Thyroid gland (tissue), 4 donors: ENCODE data around the gene RPAIN. TPM values are rescaled to one million over a fixed set of nuclear protein-coding genes. Genes with fewer than 3 reads are reported as not detected.
"Not testable (repeated sequence)": the region's sequence is repeated elsewhere in the genome, so short reads cannot be mapped to it uniquely, and the experiment has no call there.

Experiments
- DNase-seq, 2 donors: peaks; one replicate each; pipeline ENCODE4 v3.0.0-alpha.2; 2019
- H3K27ac ChIP-seq, 3 donors: fragments of 200-600 bp; sonication (generic); 1 replicate in 2 of 3; 2 replicates in 1 of 3; pipeline ENCODE4 v1.5.1; 2016 to 2019; ENCODE audit warnings: mild to moderate bottlenecking in 1 of 3, moderate library complexity in 1 of 3
- H3K27me3 ChIP-seq: fragments of 200-600 bp; sonication (generic); one replicate; pipeline ENCODE4 v1.5.1; 2019
- H3K36me3 ChIP-seq, 2 donors: fragments of 200-600 bp; sonication (generic); one replicate each; pipeline ENCODE4 v1.5.1; 2016 to 2019
- H3K4me1 ChIP-seq, 2 donors: fragments of 200-600 bp; sonication (generic); one replicate each; pipeline ENCODE4 v1.5.1; 2017 to 2019
- H3K4me3 ChIP-seq, 3 donors: fragments of 200-600 bp; sonication (generic); replicated peaks in 1 of 3; 1 replicate in 2 of 3; 2 replicates in 1 of 3; pipeline ENCODE4 v1.5.1; 2016; ENCODE audit warnings: mild to moderate bottlenecking in 1 of 3
- H3K9me3 ChIP-seq: fragments of 200-600 bp; sonication (generic); one replicate; pipeline ENCODE4 v1.5.1; 2017
- CTCF ChIP-seq, 6 experiments: fragments of 200-600 bp in 3 of 6; fragments of 450-650 bp in 3 of 6; sonication (generic) in 3 of 6; IDR thresholded peaks; one replicate each; pipeline ENCODE4 v1.5.1; 2016 to 2019; ENCODE audit warnings: antibody characterized with exemption in 6 of 6, mild to moderate bottlenecking in 2 of 6, inconsistent platforms in 1 of 6, moderate library complexity in 1 of 6
- POLR2A ChIP-seq, 2 donors: fragments of 450-650 bp; IDR thresholded peaks; one replicate each; pipeline ENCODE4 v1.6.1; 2017; ENCODE audit warnings: antibody characterized with exemption in 2 of 2, mild to moderate bottlenecking in 2 of 2, moderate library complexity in 1 of 2
- WGBS, 2 donors: methylation state at CpG; one replicate each; pipeline ENCODE4 v1.1.5; 2017; 5-methylcytosine and 5-hydroxymethylcytosine counted together
- intact Hi-C: fragments of 100-400 bp; cut with DNase I; formaldehyde crosslinking; loops from one replicate; pipeline ENCODE4 v1.15.1; 2023
- total RNA-seq, 4 donors: library from RNA; depleted of rRNA; stranded (reverse); fragments of >200 nt; gene quantifications; one replicate each; pipeline ENCODE4 v1.2.3, GENCODE V29; 2016

The RPAIN gene
- total RNA-seq, 4 donors from 2014 or later = 33.9 to 67.1 (median 49.4) TPM

DNA sequence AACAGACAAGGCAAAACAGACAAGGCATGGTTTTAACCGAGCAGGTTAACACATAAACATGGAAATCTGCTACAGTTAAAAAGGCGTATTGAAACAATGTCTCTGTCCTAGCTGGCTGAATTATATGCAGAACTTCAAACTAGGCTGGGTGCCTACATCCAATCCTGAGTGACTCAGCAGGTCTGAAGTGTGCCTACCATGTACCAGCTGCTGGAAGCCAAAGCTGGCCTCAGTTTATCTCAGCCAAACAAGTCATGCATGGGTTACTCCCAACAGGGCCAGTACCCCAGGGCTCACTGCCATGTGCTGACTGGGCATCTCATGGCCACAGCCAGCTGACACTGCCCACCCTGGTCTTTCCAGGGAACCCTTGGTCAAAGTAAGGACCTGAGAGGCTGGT is 15.0 kb downstream of the RPAIN start:
- peaks cover 10% of the 10 kb centered on the region in 2 donors for H3K4me1 ChIP-seq
- no peaks in the 10 kb centered on the region for H3K9me3 ChIP-seq
- DNase-seq = peak in 1 of 2 donors; percentile 1
- TF ChIP-seq CTCF (IDR thresholded peaks at IDR 0.05) (no peak), POLR2A (IDR thresholded peaks at IDR 0.05) (no peak)
- no peaks in the 10 kb centered on the region for H3K27me3 ChIP-seq
- intact Hi-C loops = loop anchor here (10.0 kb wide), 1 partner anchor 150 kb away; the partner anchor contains the start of gene RABEP1
- H3K4me3 ChIP-seq = no peak overlapping the region
- peaks cover 40 to 45% of the 10 kb centered on the region in 2 donors for H3K36me3 ChIP-seq
- WGBS, 2 donors = 90 to 96% methylated on average over 2 of the region's 2 CpGs
- no peak overlapping the region for H3K27ac ChIP-seq

GRCh38 chr17:5435781-5436315 is 15.9 kb downstream of the RPAIN start:
- not testable (repeated sequence) for H3K27ac ChIP-seq, H3K4me3 ChIP-seq, H3K27me3 ChIP-seq, H3K9me3 ChIP-seq
- Histone ChIP-seq H3K4me1 (peaks cover 10% of the 10 kb centered on the region in 2 donors), H3K36me3 (peaks cover 40 to 44% of the 10 kb centered on the region in 2 donors)
- intact Hi-C loops = loop anchor here (10.0 kb wide), 1 partner anchor 151 kb away; the partner anchor contains the start of gene RABEP1
- 90 to 91% methylated on average over 12 of the region's 12 CpGs for WGBS, 2 donors
- peak; percentile 18 to 26 for DNase-seq

DNA sequence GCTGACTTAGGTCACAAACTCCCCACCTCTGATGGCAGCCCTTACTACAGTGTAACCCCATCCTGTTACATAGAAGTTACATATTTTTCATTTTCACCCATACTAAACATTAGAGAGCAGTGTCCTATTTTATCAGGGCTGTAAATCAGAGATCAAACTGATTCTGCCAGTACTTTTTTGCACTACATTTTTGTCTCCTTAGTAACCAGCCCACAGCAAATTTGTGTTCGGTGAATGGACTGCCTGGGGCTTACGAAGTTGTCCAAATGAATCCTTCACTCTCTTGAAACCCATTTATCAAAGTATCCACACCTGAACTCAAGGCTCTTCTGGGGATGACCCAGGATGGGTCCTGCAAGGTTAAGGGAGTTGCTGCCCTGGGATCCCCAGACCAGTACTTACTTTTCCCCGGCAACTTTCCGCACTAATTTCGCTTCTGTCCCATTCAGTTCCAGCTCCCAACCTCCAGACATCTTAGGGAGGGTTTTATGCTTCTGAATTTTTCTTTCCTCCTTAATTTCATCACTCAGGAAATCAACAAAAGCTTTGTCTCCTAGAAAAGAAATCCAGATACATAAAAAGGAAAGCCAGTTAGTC is 17.8 kb downstream of the RPAIN start:
- TF ChIP-seq POLR2A (IDR thresholded peaks at IDR 0.05) = no peak
- WGBS, 2 donors = 64 to 68% methylated on average over 5 of the region's 5 CpGs
- intact Hi-C loops = loop anchor here (10.0 kb wide), 1 partner anchor 153 kb away; the partner anchor contains the start of gene RABEP1
- Histone ChIP-seq H3K36me3 (peaks cover 25 to 29% of the 10 kb centered on the region in 2 donors), H3K4me1 (peaks cover 10% of the 10 kb centered on the region in 2 donors), H3K27me3 (no peaks in the 10 kb centered on the region), H3K9me3 (no peaks in the 10 kb centered on the region), H3K4me3 (peak overlapping the region in 2 of 3 donors; percentile 43 to 92), H3K27ac (no peak overlapping the region)
- no peak for DNase-seq

DNA sequence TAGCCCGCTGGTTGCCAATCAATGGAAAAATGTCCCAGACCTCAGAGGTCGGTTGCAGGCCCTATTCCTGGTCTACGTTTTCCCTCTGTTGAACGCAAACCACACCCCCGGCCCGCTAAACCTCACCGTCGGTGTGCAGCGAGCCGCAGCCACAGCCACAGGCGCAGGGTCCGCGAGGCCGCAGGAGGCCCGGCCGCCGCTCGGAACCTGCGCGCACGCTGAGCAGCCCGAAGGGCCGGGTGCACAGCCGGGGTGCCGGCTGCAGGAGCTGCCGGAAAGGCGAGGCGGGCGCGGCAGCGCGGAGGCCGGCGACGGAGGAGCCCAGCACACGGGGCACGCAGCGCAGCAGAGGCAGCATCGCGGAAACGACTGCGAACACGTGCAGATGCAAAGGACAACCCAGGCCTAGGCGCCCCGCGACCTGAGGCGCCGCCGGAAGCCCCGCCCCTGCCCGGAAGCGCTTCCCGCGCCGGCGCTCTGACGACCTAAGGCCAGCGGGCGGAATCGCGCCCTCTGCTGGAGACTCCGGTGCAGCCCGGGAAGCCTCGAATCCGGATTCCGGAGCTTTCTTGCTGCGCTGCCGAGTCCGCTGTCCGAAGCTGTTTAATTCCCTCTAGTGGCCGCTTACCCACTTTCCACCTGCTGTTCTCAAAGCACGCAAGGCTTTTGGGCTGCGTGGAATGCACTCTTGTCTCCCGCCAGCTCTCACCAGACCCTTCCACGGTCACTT is 18.9 kb downstream of the RPAIN start, which contains the start of gene C1QBP:
TSS of gene C1QBP (minus strand) at position 440 of the 730 bp plus-strand sequence. CDS start at position 358, 82 bp downstream.
- peak; percentile 89 to 92 for DNase-seq
- peaks cover 15 to 24% of the 10 kb centered on the region in 2 donors for H3K36me3 ChIP-seq
- H3K4me1 ChIP-seq = peaks cover 10% of the 10 kb centered on the region in 2 donors
- intact Hi-C loops = loop anchor here (10.0 kb wide), 1 partner anchor 154 kb away; the partner anchor contains the start of gene RABEP1
- 0% methylated on average over 18 to 38 of the region's 75 CpGs for whole genome bisulfite sequencing, 2 donors
- TF ChIP-seq CTCF (IDR thresholded peaks at IDR 0.05) (peak; percentile 96 to 100 (median 98)), POLR2A (IDR thresholded peaks at IDR 0.05) (peak in 1 of 2 donors; percentile 65)
- peak within 1 kb of the TSS; percentile 46 to 50 (median 49) for H3K27ac ChIP-seq
- H3K9me3 ChIP-seq = no peaks in the 10 kb centered on the region
- no peaks in the 10 kb centered on the region for H3K27me3 ChIP-seq
- H3K4me3 ChIP-seq = peak within 1 kb of the TSS; percentile 43 to 92 (median 59)

- intact Hi-C loops = loop anchor here (10.0 kb wide), 1 partner anchor 155 kb away; the partner anchor contains the start of gene RABEP1
- Histone ChIP-seq H3K36me3 (peaks cover 11 to 24% of the 10 kb centered on the region in 2 donors), H3K4me3 (no peak overlapping the region), H3K27ac (peak overlapping the region; percentile 46 to 50 (median 49)), H3K9me3 (no peaks in the 10 kb centered on the region), H3K4me1 (peaks cover 10% of the 10 kb centered on the region in 2 donors), H3K27me3 (no peaks in the 10 kb centered on the region)
- peak in 3 of 6 experiments; percentile 7 to 19 (median 18) for TF ChIP-seq CTCF (IDR thresholded peaks at IDR 0.05)
- no peak for TF ChIP-seq POLR2A (IDR thresholded peaks at IDR 0.05)
- WGBS, 2 donors = 12 to 24% methylated on average over 1 of the region's 1 CpG
- DNase-seq = no peak
Measured at GRCh38 chr17:5439446-5439764, 19.4 kb downstream of the RPAIN start.
